K562 (cell line): ENCODE measurements around the gene LRMDA. TPM values are rescaled to one million over a fixed set of nuclear protein-coding genes. Genes with fewer than 3 reads are reported as not detected.

ENCODE experiments used
- ATAC-seq: fragments of 200-7000 bp; cut with Tn5 transposase; 3 replicates; pipeline ENCODE4 v1.9.1; 2020; ENCODE audit warnings: moderate library complexity
- BruUV-seq: library from RNA; stranded (reverse); fragments of 400-500 nt; replicated peaks from 2 replicates; lab custom pipeline; 2021; lab: Mats Ljungman, UMichigan
- CTCF ChIA-PET: fragments of 300-600 bp; formaldehyde crosslinking; extraction: SDS; loops from one replicate; lab custom pipeline; 2021; ENCODE audit warnings: low intra/inter-chr PET ratio; lab: Yijun Ruan, JAX
- POLR2A ChIA-PET: fragments of 300-600, 350-650 bp; sonication (Branson Sonifier 250); formaldehyde crosslinking; extraction: SDS; loops from one replicate; lab custom pipeline; 2021; ENCODE audit warnings: antibody characterized with exemption, inconsistent platforms; lab: Yijun Ruan, JAX
- DNase-seq, 4 experiments: peaks; one replicate each; pipeline versions ENCODE4 v3.0.0 to v3.0.0-alpha.2; 2011 to 2018; ENCODE audit warnings: low spot score in 3 of 4, mixed read lengths in 3 of 4; ENCODE audit errors: extremely low read depth in 1 of 4
- FAIRE-seq: peaks from 2 replicates; lab custom pipeline; 2011; peaks lifted over from hg19 to GRCh38; lab: Jason Lieb, UNC
- H2AFZ ChIP-seq: 2 replicates; pipeline ENCODE4 v1.6.0; 2011; ENCODE audit warnings: low read depth, low read length, control low read depth, inconsistent platforms
- H3K27ac ChIP-seq: fragments of 200-600 bp; 3 replicates; pipeline ENCODE4 v1.8.0; 2011; ENCODE audit warnings: low read depth, mild to moderate bottlenecking, control low read depth, inconsistent platforms, low read length, moderate library complexity, mixed read lengths; ENCODE audit errors: extremely low read depth
- H3K27me3 ChIP-seq, 2 experiments: fragments of 300-600 bp in 1 of 2; 2 replicates in 1 of 2; 3 replicates in 1 of 2; pipeline versions ENCODE4 v1.6.0 to v1.8.0; 2011; ENCODE audit warnings: inconsistent platforms in 2 of 2, low read length in 2 of 2, mild to moderate bottlenecking in 1 of 2, mixed read lengths in 1 of 2, moderate library complexity in 1 of 2; ENCODE audit not compliant: control insufficient read depth in 2 of 2, insufficient read depth in 2 of 2
- H3K36me3 ChIP-seq: fragments of 300-600 bp; 3 replicates; pipeline ENCODE4 v1.8.0; 2011; ENCODE audit warnings: mild to moderate bottlenecking, low read length, inconsistent platforms; ENCODE audit not compliant: control insufficient read depth, insufficient read depth
- H3K4me1 ChIP-seq, 2 experiments: fragments of 200-600 bp in 1 of 2; replicated peaks in 1 of 2; 2 replicates in 1 of 2; 3 replicates in 1 of 2; pipeline versions ENCODE4 v1.5.1 to v1.8.0; 2011; ENCODE audit warnings: inconsistent platforms in 2 of 2, low read length in 2 of 2, mild to moderate bottlenecking in 1 of 2, mixed read lengths in 1 of 2, moderate library complexity in 1 of 2; ENCODE audit not compliant: control insufficient read depth in 2 of 2, insufficient read depth in 2 of 2
- H3K4me2 ChIP-seq: 2 replicates; pipeline ENCODE4 v1.6.1; 2011; ENCODE audit warnings: low read length, control low read depth, inconsistent platforms, mixed read lengths; ENCODE audit not compliant: insufficient read depth
- H3K4me3 ChIP-seq: fragments of 200-600 bp; sonication (generic), shearing (Covaris generic); 2 replicates; pipeline ENCODE4 v1.5.1; 2016; ENCODE audit warnings: control low read depth, inconsistent platforms
- H3K79me2 ChIP-seq: fragments of 200-600 bp; 3 replicates; pipeline ENCODE4 v1.8.0; 2011; ENCODE audit warnings: low read length, inconsistent platforms; ENCODE audit not compliant: control insufficient read depth, insufficient read depth
- H3K9ac ChIP-seq, 2 experiments: 2 replicates each; pipeline versions ENCODE4 v1.6.0 to v1.6.1; 2011; ENCODE audit warnings: low read depth in 2 of 2, low read length in 2 of 2, control low read depth in 1 of 2, inconsistent platforms in 1 of 2, mild to moderate bottlenecking in 1 of 2, mixed read lengths in 1 of 2; ENCODE audit not compliant: insufficient read depth in 1 of 2
- H3K9me1 ChIP-seq: one replicate; pipeline ENCODE4 v1.6.0; 2011; ENCODE audit warnings: inconsistent platforms, mild to moderate bottlenecking, low read length, moderate library complexity; ENCODE audit not compliant: control insufficient read depth, insufficient read depth
- H3K9me3 ChIP-seq: replicated peaks from 2 replicates; pipeline ENCODE4 v1.5.1; 2011; ENCODE audit warnings: low read depth, low read length, inconsistent platforms; ENCODE audit not compliant: control insufficient read depth, insufficient read depth
- H4K20me1 ChIP-seq: replicated peaks from 2 replicates; pipeline ENCODE4 v1.6.1; 2011; ENCODE audit warnings: low read length, inconsistent platforms, mixed read lengths; ENCODE audit not compliant: control insufficient read depth, insufficient read depth
- GTF2B ChIP-seq: IDR thresholded peaks from 2 replicates; pipeline ENCODE4 v1.6.1; 2011; ENCODE audit not compliant: insufficient read length; ENCODE audit errors: extremely low read depth
- NR4A1 ChIP-seq, 2 experiments: fragments of 250-450 bp in 1 of 2; fragments of 450-650 bp in 1 of 2; sonication (Bioruptor Pico) in 1 of 2; IDR thresholded peaks; 2 replicates each; pipeline versions ENCODE4 v1.4.0 to v1.6.1; 2016 to 2020; ENCODE audit warnings: mild to moderate bottlenecking in 2 of 2, missing compliant biosample characterization in 1 of 2, missing genetic modification characterization in 1 of 2, moderate library complexity in 1 of 2
- PRDM10 ChIP-seq: fragments of 450-650 bp; IDR thresholded peaks from 2 replicates; pipeline ENCODE4 v1.6.1; 2018; ENCODE audit not compliant: partially characterized antibody
- ZNF318 ChIP-seq, 2 experiments: fragments of 450-650 bp; IDR thresholded peaks; 2 replicates each; pipeline ENCODE4 v1.6.1; 2016; ENCODE audit warnings: mild to moderate bottlenecking in 2 of 2, borderline replicate concordance in 1 of 2, low read depth in 1 of 2, moderate library complexity in 1 of 2
- WGBS: fragments of 100-300 bp; shearing (Covaris generic); methylation state at CpG from one replicate; pipeline ENCODE4 v1.1.6; 2016; ENCODE audit warnings: low coverage, mixed read lengths; ENCODE audit not compliant: insufficient coverage; ENCODE audit errors: missing lambda C conversion rate; 5-methylcytosine and 5-hydroxymethylcytosine counted together
- in situ Hi-C: fragments of 300-500 bp; cut with MboI; formaldehyde crosslinking; loops from 4 replicates; pipeline ENCODE4 v1.15.0; 2018; ENCODE audit warnings: inconsistent platforms, mixed read lengths
- intact Hi-C: fragments of 100-400 bp; cut with micrococcal nuclease; formaldehyde crosslinking; loops from 2 replicates; pipeline ENCODE4 v1.14.2; 2022
- polyA plus RNA-seq, 8 experiments: library from polyadenylated mRNA; depleted of rRNA in 4 of 8; stranded (reverse) in 5 of 8; unstranded in 3 of 8; fragments of >200 nt; fragmentation: Nextera tagmentation in 2 of 8; fragmentation: Illumina TruSeq in 1 of 8; extraction: Ambion mirVana in 2 of 8; extraction: Trizol in 1 of 8; gene quantifications; 2 replicates each; pipeline versions ENCODE4 v1.2.1 to v1.2.3, GENCODE V29; 2011 to 2014; ENCODE audit warnings: inconsistent platforms in 1 of 8, missing spikeins in 1 of 8
- total RNA-seq, 7 experiments: library from RNA; depleted of rRNA in 6 of 7; stranded (reverse); fragments of >200 nt in 6 of 7; fragmentation: Illumina TruSeq in 2 of 7; extraction: Trizol in 2 of 7; gene quantifications; 2 replicates each; pipeline versions ENCODE4 v1.2.1 to v1.2.3, GENCODE V29; 2011 to 2021; ENCODE audit warnings: low replicate concordance in 1 of 7

LRMDA gene
- total and polyA plus RNA-seq, 9 of the 15 experiments (the other 6 are each of a cell fraction or from before 2014, with no cell fraction given) = 0.25 TPM; not detected in 8

GRCh38 chr10:75772153-75772887, 340.9 kb downstream of the LRMDA start:
- FAIRE-seq = no peak
- in situ Hi-C loops (no loop called here), intact Hi-C loops (no loop called here)
- ChIA-PET CTCF (no interaction called here), POLR2A (interaction anchor here (0.6 to 1.1 kb wide), 3 partner anchors 8 to 113 kb away, joined by 3 to 4 read pairs (median 3); no protein-coding TSS in a partner anchor)
- peaks cover 0 to 4% of the 10 kb centered on the region in 2 experiments; a peak in 1 of 5 replicates for H3K27me3 ChIP-seq
- H3K27ac ChIP-seq = no peak overlapping the region
- H3K9me3 ChIP-seq = no peaks in the 10 kb centered on the region
- H3K36me3 ChIP-seq = no peaks in the 10 kb centered on the region
- H3K4me1 ChIP-seq = no peaks in the 10 kb centered on the region; a peak in 1 of 5 replicates
- H4K20me1 ChIP-seq = no peaks in the 10 kb centered on the region
- H3K79me2 ChIP-seq = no peaks in the 10 kb centered on the region
- H2AFZ ChIP-seq = peak overlapping the region; percentile 56; the same call in 1 of the 2 replicates
- WGBS = 8% methylated on average over 8 of the region's 8 CpGs
- BruUV-seq = no TSS peak
- no peak for DNase-seq
- peak overlapping the region; percentile 5 for H3K4me2 ChIP-seq
- no peak for ATAC-seq
- H3K9ac ChIP-seq = no peak overlapping the region
- H3K9me1 ChIP-seq = no peaks in the 10 kb centered on the region
- no peak overlapping the region for H3K4me3 ChIP-seq
- no peak for TF ChIP-seq GTF2B
- TF ChIP-seq ZNF318 (IDR thresholded peaks at IDR 0.05; ENCODE audit: borderline replicate concordance in 1 of 2, low read depth in 1 of 2) = peak in 1 of 2 experiments; percentile 70; a peak in 2 of 4 replicates
- no peak for TF ChIP-seq PRDM10
- no peak for TF ChIP-seq NR4A1 (CRISPR knock-in tag; IDR thresholded peaks at IDR 0.05)
- 0 out of 2 replicates have a peak, but pooled peaks have one; percentile 27 for TF ChIP-seq NR4A1 (tag; IDR thresholded peaks at IDR 0.05)
